ENCODE results near the gene SYT8. TPM values are rescaled to one million over a fixed set of nuclear protein-coding genes. Genes with fewer than 3 reads are reported as not detected.

SYT8 gene
- polyA plus RNA-seq, 10 donors, result 0.26 to 2.8 (median 0.58) TPM

DNA sequence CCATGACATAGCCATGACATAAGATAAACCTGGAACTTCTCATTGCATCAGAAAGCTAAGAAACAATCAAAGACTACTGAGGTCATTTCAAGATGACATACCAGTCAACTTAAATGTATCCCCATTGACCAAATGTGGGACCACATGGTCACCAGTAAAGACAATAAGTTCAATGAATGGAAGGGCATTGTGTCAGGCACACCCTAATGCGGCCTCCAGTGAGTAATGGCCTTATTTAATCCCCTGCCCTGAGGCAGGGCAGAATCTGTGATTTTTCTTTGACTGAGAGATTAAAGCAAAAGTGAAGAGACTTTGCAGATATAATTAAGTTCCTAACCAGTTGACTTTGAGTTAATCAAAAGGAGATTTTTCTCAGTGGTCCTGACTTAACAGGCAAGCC is 17.3 kb upstream of the SYT8 start:
- no peak for DNase-seq

GRCh38 chr11:1819074-1819473 is 15.7 kb upstream of the SYT8 start:
- no peak for DNase-seq

DNA sequence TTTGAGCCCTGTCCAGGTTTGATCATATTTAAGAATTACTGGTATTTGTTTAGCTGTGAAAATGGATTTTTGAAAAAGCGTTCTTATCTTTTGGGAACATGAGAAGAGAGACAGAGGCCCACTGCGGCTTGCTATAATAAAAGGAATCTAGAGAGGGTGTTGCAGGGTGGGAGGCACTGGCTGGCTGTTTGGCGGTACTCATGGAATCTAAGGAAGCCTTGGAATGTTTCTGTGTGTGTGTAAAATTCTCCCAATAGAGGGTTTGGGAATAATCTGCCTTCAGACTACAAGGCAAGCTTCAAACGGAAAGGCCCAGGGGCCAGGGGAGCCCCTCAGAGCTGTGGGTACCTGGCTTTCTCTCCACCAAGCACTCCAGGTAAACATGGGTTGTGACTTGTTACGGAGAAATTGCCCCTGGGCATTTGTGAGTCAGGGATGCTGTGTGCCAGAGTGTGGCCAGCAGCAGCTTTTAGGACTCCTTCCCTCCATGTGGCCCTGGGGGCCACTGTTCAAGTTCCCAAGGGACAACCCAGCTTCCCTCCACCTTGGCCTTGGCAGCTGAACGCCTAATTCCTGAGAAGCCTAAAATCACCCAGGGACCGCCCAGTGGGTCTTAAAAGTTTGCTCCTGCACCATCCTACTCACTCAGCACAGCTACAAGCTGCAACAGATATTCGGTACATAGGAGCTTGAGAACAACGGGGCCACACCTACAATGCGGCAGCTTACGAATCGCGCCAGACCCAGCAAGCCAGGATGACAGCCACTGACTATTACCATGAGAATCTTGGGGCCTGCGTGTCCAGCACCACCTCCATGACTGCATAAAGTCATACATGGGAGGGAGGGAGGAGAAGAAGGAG is 14.1 kb upstream of the SYT8 start:
- DNase-seq, result no peak

- DNase-seq, result no peak
Observed at GRCh38 chr11:1821562-1821961, 13.2 kb upstream of the SYT8 start.

DNA sequence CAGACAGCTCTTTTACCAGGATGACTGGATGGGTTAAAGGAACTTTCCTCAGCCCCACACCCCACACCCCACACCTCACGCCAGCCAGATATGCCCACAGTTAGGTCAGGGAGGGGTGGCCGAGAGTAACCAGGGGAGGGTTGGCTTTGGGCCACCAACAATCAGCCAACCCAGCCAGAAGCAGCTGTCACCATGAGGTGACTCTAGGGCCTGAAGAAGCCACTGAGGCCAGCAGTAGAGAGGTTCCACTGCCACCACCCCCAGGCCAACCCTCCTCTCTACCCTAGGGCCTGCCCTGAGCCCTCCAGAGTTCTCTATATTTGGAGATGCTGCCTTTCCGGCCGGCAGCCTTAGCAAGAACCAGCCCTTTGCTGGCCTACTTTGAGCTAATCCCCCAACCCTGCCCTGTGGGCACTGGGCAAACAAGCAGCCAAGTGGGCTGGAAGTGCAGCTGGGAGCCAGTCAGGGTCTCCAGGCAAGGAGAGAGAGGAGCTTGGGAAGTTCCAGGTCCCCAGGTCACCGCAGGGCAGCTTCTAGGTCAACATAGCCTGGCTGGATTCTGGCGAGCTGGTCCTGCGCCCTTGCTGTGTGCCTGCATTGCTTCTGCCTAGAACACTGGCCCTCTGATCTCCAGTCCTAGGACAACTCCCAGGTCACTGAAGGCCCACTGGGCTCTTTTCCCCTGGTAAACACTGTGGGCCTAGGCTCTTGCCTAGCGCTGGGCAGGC is 12.0 kb upstream of the SYT8 start:
- DNase-seq, result no peak

DNA sequence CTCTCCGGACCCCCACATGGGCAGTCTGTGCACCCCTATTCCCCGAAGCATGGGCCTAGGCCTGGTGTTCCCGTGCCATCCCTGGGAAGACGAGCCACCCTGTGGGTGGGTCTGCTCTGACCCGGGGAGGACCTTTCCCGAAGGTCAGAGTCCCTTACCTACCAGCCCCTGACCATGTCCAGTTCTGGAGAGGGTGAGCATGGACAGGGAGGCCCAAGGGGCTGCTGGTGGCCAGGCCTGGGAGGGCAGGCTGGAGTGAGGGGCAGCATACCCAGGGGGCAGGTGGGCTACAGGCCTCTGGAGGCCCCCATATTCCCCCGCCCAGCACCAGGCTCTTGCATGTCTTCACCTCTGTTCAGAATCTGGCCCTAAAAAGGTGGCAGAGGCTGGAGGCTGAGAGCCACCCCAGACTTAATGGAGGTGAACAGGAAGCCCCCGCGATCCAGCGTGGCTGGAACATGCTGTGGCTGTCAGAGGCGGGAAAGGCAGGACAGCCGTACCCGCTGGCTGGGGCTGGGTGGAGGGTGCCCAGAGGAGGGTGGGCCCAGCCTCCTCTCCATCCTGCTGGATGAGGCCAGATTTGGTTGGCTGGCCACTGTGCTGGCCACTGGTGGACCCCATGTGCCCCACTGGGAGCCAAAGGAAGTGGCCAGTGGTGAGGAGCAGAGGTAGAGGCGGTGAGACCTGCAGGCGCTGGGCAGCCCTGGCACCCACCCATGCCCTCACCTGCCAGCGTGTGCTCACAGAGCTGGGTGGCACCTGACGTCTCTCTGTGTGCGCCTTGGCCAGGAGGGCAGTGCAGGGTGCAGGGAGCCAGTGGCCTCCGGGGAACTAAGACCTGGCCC is 11.2 kb upstream of the SYT8 start:
- no peak for DNase-seq

DNA sequence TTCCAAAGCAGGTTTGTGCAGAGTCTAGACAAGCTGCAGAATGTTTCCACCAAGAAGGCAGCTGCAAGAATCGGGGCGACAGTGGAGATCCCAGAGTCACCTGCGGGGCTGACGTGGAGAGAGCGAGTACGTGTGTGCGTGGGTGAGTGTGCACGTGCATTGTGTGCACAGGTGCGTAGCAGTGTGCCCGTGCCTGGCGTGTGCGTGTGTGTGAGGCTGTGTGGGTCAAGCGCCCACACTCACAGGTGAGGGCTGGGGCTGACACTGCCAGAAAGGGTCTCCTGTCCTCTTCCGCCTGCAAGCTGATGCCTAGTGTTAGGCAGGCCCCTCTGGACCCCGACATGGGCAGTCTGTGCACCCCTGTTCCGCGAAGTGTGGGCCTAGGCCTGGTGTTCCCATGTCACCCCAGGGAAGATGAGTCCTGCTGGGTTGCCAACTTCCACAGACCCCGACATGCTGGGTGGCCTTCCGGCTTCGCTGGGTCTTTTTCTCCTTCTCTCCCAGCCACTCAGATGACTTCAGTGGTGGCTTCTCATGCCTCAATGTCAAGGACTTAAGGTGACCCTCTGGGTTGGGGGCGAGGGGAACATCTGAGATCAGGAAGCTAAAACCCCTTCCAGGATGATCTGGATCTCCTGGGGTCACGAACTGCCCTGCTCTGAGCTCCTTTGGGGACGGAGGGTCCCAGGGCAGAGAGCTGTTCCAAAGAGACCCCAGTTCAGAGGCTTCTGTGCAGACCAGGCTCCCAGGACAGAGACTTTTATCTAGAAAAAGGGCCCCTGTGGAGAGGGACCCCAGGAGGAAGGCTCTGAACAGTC is 10.4 kb upstream of the SYT8 start:
- DNase-seq, result no peak

GRCh38 chr11:1825039-1825740 is 9.6 kb upstream of the SYT8 start:
- DNase-seq, result peak in 1 of 3 donors; percentile 65

DNA sequence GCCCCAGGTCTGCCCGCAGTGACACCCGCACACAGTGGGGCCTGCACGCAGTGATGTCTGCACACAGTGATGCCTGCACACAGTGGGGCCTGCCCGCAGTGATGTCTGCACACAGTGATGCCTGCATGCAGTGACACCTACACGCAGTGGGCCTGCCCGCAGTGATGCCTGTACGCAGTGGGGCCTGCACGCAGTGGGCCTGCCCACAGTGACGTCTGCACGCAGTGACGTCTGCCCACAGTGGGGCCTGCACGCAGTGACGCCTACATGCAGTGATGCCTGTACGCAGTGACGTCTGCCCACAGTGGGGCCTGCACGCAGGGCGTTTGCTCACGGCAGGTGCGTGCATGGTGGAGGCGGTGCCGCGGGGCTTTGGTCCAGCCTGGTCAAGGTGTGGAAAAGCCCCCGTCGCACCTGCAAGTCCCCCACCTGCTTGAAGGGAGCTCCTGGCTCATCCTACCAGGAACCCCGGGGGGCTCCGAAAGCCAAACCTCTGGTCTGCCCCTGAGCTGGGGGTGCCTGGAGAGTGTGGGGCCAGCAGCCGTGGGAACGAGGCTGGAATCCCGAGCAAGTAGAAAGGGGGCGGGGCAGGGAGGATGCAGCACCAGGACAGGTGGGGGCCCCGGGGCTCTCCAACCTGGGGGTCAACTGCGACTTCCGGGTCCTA is 8.9 kb upstream of the SYT8 start:
- no peak for DNase-seq

GRCh38 chr11:1826552-1827094 is 8.2 kb upstream of the SYT8 start:
- DNase-seq, result no peak

DNA sequence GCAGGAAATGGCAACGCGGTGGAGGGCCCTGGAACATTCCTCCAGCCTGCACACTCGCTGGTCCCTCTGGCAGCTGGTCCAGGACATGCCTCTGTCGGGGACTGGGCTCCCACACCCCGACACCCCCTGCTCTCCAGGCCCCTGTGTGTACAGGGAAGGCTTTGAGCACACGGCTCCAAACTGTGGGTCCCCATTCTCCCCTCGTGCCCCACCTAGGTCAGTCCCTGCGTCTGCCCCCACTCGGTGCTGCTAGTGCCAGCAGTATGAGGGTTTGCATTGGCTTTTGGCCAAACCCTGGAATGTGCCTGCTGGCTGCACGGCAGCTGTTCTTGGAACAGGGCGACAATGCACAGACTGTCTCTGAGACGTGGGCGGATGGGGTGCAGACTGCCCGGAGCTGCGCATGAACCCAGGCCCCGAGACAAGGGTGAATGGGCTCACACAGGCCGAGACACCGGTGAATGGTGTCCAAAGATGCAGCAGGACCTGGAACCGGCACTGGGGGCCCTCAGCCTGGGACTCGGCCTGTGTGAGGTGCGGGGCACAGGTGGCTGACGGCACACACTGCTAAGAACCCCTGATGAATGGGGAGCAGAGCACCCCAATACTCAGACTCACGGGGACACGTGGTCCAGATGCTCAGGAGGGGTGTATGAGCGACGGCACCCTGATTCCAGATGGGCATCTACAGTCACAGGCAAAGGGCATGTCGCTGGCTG is 7.5 kb upstream of the SYT8 start:
- DNase-seq, result peak; percentile 71 to 81 (median 74)

GRCh38 chr11:1827931-1828330 is 6.9 kb upstream of the SYT8 start:
- DNase-seq, result no peak

DNA sequence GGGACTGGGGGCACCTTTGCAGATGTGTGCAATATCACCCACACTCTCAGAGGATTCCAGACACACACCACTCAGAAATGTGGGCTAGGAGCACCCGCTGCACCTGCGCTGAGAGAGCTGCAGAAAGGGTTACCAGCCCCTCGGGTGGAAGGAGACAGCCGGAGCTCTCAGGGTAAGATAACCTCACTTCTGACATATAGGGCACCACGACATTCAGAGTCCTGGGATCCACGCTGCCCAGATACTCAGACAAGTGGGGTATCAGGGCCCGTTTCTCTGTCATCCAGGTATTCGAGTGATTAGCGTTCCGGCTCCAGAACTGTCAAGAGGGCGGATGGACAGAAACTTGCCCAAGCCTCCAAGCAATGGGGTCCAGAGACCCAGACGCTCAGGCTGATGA is 6.2 kb upstream of the SYT8 start:
- no peak for DNase-seq

DNA sequence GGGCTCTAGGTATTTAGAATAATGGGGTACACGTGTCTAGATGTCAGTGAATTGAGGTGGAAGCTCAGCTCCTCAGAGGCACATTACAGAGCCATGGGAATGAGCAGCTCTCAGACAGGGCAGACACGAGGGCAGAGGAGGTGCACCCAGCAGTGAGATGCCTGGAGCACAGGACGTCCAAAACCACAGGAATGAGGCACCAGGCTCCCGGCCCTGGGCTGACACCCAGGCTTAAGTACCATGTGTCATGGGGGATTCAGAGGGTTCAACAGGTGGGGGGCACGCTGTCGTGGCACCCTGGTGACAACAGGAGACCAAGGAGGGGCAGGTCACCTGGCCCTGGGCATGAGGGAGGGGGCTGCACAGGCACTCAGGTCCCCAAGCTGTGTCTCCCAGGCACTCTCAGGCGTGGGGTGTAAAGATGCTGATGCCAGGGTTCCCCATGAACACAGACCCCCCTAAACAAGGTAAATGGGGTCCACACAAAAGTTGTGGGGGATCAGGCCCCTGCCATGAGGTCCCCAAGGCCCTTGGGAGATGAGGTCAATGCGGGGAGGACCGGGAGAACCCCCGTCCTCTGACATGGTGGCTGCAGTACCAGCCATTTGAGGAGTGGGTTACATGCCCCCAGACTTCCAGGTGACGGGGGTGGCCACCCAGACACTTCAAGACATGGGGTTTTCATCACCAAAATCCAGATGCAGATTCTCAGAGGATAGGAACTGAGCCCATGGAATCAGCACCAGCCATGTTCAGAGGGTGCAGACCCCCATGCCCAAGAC is 5.6 kb upstream of the SYT8 start:
- DNase-seq, result peak in 1 of 3 donors; percentile 6

GRCh38 chr11:1830004-1830321 is 4.8 kb upstream of the SYT8 start:
- no peak for DNase-seq

GRCh38 chr11:1830322-1831223 is 4.2 kb upstream of the SYT8 start:
- peak in 1 of 3 donors; percentile 12 for DNase-seq
